ENCODE results near the gene LHX6. TPM values are rescaled to one million over a fixed set of nuclear protein-coding genes. Genes with fewer than 3 reads are reported as not detected.
A peak's percentile ranks its signal among the peaks of the same experiment; 100 is the strongest.

The LHX6 gene
- total RNA-seq, 1 experiment from 2014 or later = 11.1 TPM

GRCh38 chr9:122228191-122228567 is 578 bp downstream of the LHX6 start:
- no peaks in the 10 kb centered on the region for H3F3A ChIP-seq (ENCODE audit: low read length, unreplicated experiment)
- POLR2A ChIA-PET (ENCODE audit: unreplicated experiment) = no interaction called here
- H3K4me1 ChIP-seq (ENCODE audit: insufficient read depth, low read length) = 0 out of 2 replicates have a peak, but pooled peaks cover 5% of the 10 kb centered on the region
- no TSS peak for BruUV-seq (replicated peaks)
- intact Hi-C loops (cut with micrococcal nuclease) = loop anchor here (5.0 kb wide), 1 partner anchor 101 kb away; no protein-coding TSS in a partner anchor
- no peaks in the 10 kb centered on the region for H3K9me2 ChIP-seq (replicated peaks; ENCODE audit: low read length)
- no peaks in the 10 kb centered on the region for H3K79me2 ChIP-seq (ENCODE audit: low read length)
- ATAC-seq (peak; percentile 30; the same call in 1 of the 2 replicates), DNase-seq (no peak)
- CTCF ChIA-PET = interaction anchor here (0.6 kb wide), 1 partner anchor 129 kb away, joined by 4 read pairs; no protein-coding TSS in a partner anchor
- TF ChIP-seq EZH2phosphoT487 (IDR thresholded peaks at IDR 0.05; ENCODE audit: borderline replicate concordance, low read length) (no peak; the same call in 1 of the 2 replicates), CTCF (conservative IDR thresholded peaks at IDR 0.05; ENCODE audit: low read depth, low read length) (no peak), EZH2 (IDR thresholded peaks at IDR 0.05; ENCODE audit: low read length, unreplicated experiment) (no peak)
- no peaks in the 10 kb centered on the region for H3K36me3 ChIP-seq (ENCODE audit: low read depth, low read length)
- no peaks in the 10 kb centered on the region for H3K9me3 ChIP-seq (ENCODE audit: low read length)
- peak overlapping the region; percentile 73 for H3K4me3 ChIP-seq (ENCODE audit: low read length)
- no peak overlapping the region for H3K27ac ChIP-seq (ENCODE audit: low read length)
- no peak overlapping the region; the same call in 1 of the 2 replicates for H3K9ac ChIP-seq (ENCODE audit: low read length)
- H4K20me1 ChIP-seq (ENCODE audit: low read length) = no peaks in the 10 kb centered on the region
- peak overlapping the region; percentile 87 for H3K4me2 ChIP-seq (ENCODE audit: low read length)
- H2AFZ ChIP-seq (ENCODE audit: low read length) = peak overlapping the region; percentile 87
- H3K27me3 ChIP-seq (ENCODE audit: low read length) = no peaks in the 10 kb centered on the region

DNA sequence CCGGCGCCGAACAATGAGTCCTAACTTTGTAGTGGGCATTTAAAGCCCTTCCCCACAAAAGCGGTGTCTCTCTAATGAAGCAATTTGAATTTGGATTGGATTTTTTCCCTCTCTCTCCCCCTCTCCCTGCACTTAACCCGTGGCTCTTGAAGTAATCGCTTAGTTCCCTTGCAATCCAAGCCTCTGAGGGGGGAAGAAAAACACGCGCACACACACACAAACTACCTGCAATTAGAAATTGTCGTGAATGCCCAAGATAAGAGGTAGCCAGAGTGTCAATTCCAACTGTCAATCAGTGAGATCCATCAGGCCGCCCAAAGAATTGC is 1.2 kb downstream of the LHX6 start:
- peak overlapping the region; percentile 86 for H2AFZ ChIP-seq (ENCODE audit: low read length)
- H3K4me3 ChIP-seq (ENCODE audit: low read length) = peak overlapping the region; percentile 71
- H3K27ac ChIP-seq (ENCODE audit: low read length) = no peak overlapping the region
- intact Hi-C loops (cut with micrococcal nuclease) = loop anchor here (5.0 kb wide), 1 partner anchor 100 kb away; no protein-coding TSS in a partner anchor
- ATAC-seq = no peak
- no peaks in the 10 kb centered on the region for H3K79me2 ChIP-seq (ENCODE audit: low read length)
- H3K4me2 ChIP-seq (ENCODE audit: low read length) = peak overlapping the region; percentile 94
- TF ChIP-seq CTCF (conservative IDR thresholded peaks at IDR 0.05; ENCODE audit: low read depth, low read length) (0 out of 2 replicates have a peak, but pooled peaks have one; percentile 22), EZH2 (IDR thresholded peaks at IDR 0.05; ENCODE audit: low read length, unreplicated experiment) (no peak), EZH2phosphoT487 (IDR thresholded peaks at IDR 0.05; ENCODE audit: borderline replicate concordance, low read length) (no peak)
- CTCF ChIA-PET = interaction anchor here (0.6 kb wide), 1 partner anchor 128 kb away, joined by 4 read pairs; no protein-coding TSS in a partner anchor
- no peaks in the 10 kb centered on the region for H3K9me3 ChIP-seq (ENCODE audit: low read length)
- H3K4me1 ChIP-seq (ENCODE audit: insufficient read depth, low read length) = 0 out of 2 replicates have a peak, but pooled peaks cover 5% of the 10 kb centered on the region
- no peaks in the 10 kb centered on the region for H3F3A ChIP-seq (ENCODE audit: low read length, unreplicated experiment)
- BruUV-seq (replicated peaks) = no TSS peak
- no peak overlapping the region for H3K9ac ChIP-seq (ENCODE audit: low read length)
- H3K9me2 ChIP-seq (replicated peaks; ENCODE audit: low read length) = no peaks in the 10 kb centered on the region
- H3K27me3 ChIP-seq (ENCODE audit: low read length) = no peaks in the 10 kb centered on the region
- no peaks in the 10 kb centered on the region for H4K20me1 ChIP-seq (ENCODE audit: low read length)
- POLR2A ChIA-PET (ENCODE audit: unreplicated experiment) = no interaction called here
- peak; percentile 16 for DNase-seq
- H3K36me3 ChIP-seq (ENCODE audit: low read depth, low read length) = no peaks in the 10 kb centered on the region
